Thoracic aorta (tissue), 2 donors: ENCODE measurements around the gene HMG20A. TPM values are rescaled to one million over a fixed set of nuclear protein-coding genes. Genes with fewer than 3 reads are reported as not detected.

ENCODE experiments used
- ATAC-seq: fragments of 150-250 bp; one replicate; pipeline ENCODE4 v1.8.0; 2017; ENCODE audit warnings: low read depth; ENCODE audit not compliant: insufficient number of reproducible peaks, low FRiP score
- DNase-seq: peaks from one replicate; pipeline ENCODE4 v3.0.0-alpha.2; 2020; ENCODE audit warnings: low spot score
- H3K27ac ChIP-seq, 2 donors: fragments of 200-600 bp; sonication (generic); 1 replicate in 1 of 2; 2 replicates in 1 of 2; pipeline ENCODE4 v1.5.1; 2016; ENCODE audit warnings: mild to moderate bottlenecking in 2 of 2, moderate library complexity in 2 of 2
- H3K27me3 ChIP-seq: fragments of 200-600 bp; sonication (generic); replicated peaks from 2 replicates; pipeline ENCODE4 v1.6.0; 2016; ENCODE audit warnings: mild to moderate bottlenecking; ENCODE audit not compliant: insufficient read depth
- H3K36me3 ChIP-seq: fragments of 200-600 bp; sonication (generic); one replicate; pipeline ENCODE4 v1.5.1; 2016
- H3K4me1 ChIP-seq, 2 donors: fragments of 200-600 bp; sonication (generic); 1 replicate in 1 of 2; 2 replicates in 1 of 2; pipeline versions ENCODE4 v1.5.1 to v1.6.0; 2016; ENCODE audit warnings: low read depth in 2 of 2, mild to moderate bottlenecking in 1 of 2; ENCODE audit not compliant: control insufficient read depth in 1 of 2
- H3K4me3 ChIP-seq: fragments of 200-600 bp; sonication (generic); 2 replicates; pipeline ENCODE4 v1.5.1; 2016; ENCODE audit warnings: mild to moderate bottlenecking
- H3K9me3 ChIP-seq: fragments of 200-600 bp; sonication (generic); 2 replicates; pipeline ENCODE4 v1.5.1; 2016
- total RNA-seq, 2 donors: library from RNA; depleted of rRNA; stranded (reverse); fragments of >200 nt; gene quantifications; one replicate each; pipeline versions ENCODE4 v1.1.0 to v1.2.3, GENCODE V29; 2016
- TF ChIP-seq, protein P1 (sequence below): fragments of 200-600 bp; sonication (generic); IDR thresholded peaks from one replicate; pipeline ENCODE4 v1.5.1; 2019; ENCODE audit warnings: antibody characterized with exemption

HMG20A gene
- total RNA-seq, 2 donors from 2014 or later: 25.7 to 47.3 TPM

DNA sequence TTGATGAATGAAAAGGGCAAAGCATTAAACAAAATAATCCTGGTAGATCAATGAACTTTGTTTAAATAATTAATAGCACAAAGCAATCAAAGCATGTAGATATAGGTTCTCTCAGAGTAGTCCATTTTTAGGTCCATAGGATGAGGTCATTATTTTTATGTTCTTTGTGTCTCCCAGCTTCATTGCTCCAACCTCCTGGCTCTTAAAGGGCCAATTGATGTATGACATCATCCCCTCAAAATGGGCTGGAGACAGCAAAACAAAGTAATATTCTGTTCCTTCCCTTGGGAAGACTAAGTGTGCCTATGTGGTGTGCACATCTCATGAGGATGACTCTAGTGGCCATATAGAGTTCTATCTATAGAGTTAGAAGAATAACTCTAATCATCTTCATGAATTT is 49.5 kb downstream of the HMG20A start:
- H3K27ac ChIP-seq: no peak overlapping the region
- DNase-seq (no peak), ATAC-seq (no peak)
- peaks cover 22% of the 10 kb centered on the region for H3K36me3 ChIP-seq
- no peak overlapping the region for H3K4me3 ChIP-seq
- no peaks in the 10 kb centered on the region for H3K27me3 ChIP-seq
- TF ChIP-seq, protein P1, sequence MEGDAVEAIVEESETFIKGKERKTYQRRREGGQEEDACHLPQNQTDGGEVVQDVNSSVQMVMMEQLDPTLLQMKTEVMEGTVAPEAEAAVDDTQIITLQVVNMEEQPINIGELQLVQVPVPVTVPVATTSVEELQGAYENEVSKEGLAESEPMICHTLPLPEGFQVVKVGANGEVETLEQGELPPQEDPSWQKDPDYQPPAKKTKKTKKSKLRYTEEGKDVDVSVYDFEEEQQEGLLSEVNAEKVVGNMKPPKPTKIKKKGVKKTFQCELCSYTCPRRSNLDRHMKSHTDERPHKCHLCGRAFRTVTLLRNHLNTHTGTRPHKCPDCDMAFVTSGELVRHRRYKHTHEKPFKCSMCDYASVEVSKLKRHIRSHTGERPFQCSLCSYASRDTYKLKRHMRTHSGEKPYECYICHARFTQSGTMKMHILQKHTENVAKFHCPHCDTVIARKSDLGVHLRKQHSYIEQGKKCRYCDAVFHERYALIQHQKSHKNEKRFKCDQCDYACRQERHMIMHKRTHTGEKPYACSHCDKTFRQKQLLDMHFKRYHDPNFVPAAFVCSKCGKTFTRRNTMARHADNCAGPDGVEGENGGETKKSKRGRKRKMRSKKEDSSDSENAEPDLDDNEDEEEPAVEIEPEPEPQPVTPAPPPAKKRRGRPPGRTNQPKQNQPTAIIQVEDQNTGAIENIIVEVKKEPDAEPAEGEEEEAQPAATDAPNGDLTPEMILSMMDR: no peak
- no peaks in the 10 kb centered on the region for H3K9me3 ChIP-seq
- no peaks in the 10 kb centered on the region for H3K4me1 ChIP-seq

DNA sequence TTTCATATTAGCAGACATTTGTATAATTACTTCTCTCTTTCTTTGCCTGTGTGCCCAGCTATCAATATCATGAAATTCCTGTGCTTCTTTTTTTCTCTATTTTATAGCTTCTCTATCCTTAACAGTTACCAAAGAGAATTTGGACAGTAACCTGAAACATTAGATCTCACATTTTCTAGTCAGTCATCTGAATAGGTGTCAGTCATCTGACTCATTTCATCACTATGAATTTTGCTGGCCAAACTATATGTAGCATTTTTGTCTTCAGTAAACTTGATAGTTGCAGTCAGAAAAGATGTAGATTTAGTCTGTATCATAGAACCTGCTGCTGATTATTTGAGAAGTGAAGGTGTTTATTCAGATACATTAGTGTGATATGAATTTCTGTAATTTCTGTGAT is 52.6 kb downstream of the HMG20A start:
- H3K27me3 ChIP-seq: no peaks in the 10 kb centered on the region
- DNase-seq: no peak
- ATAC-seq: no peak
- no peak overlapping the region for H3K27ac ChIP-seq
- H3K4me3 ChIP-seq: no peak overlapping the region
- TF ChIP-seq, protein P1: no peak
- peaks cover 28% of the 10 kb centered on the region for H3K36me3 ChIP-seq
- no peaks in the 10 kb centered on the region for H3K9me3 ChIP-seq
- H3K4me1 ChIP-seq: no peaks in the 10 kb centered on the region

DNA sequence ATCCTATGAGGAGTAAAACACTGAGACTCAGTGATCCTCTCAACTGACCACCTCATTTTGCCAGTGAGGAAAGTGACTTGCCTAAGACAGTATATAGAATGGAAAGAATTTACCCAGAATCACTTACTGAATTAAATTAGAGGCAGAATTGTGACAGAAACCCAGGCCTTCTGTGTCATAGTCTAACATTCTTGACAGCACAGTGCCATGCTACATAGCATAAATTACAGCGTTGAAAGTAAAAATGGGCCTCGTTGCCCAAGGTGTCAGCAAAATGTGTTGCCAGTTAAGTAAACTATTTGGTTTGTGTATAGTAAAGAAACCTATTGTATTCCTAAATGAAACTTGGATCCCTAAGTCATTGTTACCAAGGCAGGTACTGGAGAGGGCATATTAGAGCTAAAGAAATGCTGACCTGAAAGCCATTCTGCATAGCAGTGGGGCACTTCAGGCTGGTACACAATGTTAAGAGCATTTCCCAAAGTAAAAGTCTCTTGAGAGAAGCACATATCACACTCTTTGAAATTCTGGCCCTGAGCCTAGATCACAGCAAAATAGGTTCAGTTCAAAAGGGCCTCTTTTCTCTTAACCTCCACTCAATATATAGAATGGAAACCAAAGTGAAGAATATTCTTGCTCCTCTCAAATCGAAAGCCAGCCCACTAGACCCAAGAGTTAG is 53.8 kb downstream of the HMG20A start:
- ATAC-seq (no peak), DNase-seq (no peak)
- Histone ChIP-seq H3K27me3 (no peaks in the 10 kb centered on the region), H3K4me3 (no peak overlapping the region), H3K27ac (no peak overlapping the region), H3K9me3 (no peaks in the 10 kb centered on the region), H3K36me3 (peaks cover 26% of the 10 kb centered on the region), H3K4me1 (no peaks in the 10 kb centered on the region)
- TF ChIP-seq, protein P1: no peak

DNA sequence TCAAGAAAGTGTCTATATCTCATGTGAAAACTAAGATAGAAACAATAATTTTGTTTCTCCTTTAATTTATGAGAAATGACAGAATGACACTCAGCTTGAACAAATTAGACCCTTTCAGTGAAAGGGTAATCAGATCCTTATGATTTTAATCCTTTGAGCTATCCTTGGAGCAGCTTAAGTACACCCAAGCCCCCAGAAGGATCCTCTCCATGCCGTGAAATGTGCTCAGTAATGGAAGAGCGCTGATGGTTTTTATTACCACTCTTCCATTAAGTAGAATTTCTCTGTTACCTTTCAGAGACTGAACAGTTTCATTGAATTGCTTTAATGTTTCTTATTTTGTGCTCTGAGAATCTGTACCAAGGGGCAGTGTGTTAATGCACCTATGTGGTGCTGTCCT is 54.3 kb downstream of the HMG20A start:
- peaks cover 24% of the 10 kb centered on the region for H3K36me3 ChIP-seq
- no peaks in the 10 kb centered on the region for H3K4me1 ChIP-seq
- TF ChIP-seq, protein P1: no peak
- no peaks in the 10 kb centered on the region for H3K9me3 ChIP-seq
- DNase-seq: no peak
- no peak overlapping the region for H3K4me3 ChIP-seq
- H3K27ac ChIP-seq: no peak overlapping the region
- H3K27me3 ChIP-seq: no peaks in the 10 kb centered on the region
- ATAC-seq: no peak

DNA sequence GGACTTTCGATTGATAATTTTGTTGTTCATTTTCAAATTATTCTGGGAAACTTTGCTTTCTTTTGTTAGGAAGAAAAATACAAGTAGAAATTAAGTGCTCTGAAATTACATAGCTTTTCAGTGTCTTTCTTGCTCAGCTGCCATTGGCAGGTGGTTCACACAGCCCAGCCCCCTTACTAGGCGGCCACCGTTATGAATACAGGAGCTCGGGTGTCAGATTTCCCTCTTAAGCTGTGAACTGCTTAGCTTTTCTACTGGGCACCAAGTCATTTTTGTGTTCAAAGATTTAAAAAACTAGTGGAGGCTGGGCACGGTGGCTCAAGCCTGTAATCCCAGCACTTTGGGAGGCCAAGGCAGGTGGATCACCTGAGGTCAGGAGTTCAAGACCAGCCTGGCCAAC is 55.2 kb downstream of the HMG20A start:
- no peak overlapping the region for H3K27ac ChIP-seq
- peaks cover 22% of the 10 kb centered on the region for H3K36me3 ChIP-seq
- H3K9me3 ChIP-seq: no peaks in the 10 kb centered on the region
- no peak for DNase-seq
- no peaks in the 10 kb centered on the region for H3K4me1 ChIP-seq
- H3K27me3 ChIP-seq: no peaks in the 10 kb centered on the region
- H3K4me3 ChIP-seq: no peak overlapping the region
- no peak for ATAC-seq
- TF ChIP-seq, protein P1: no peak
